KBM-7 (cell line): ENCODE data around the gene RAB11FIP3.
A peak's percentile ranks its signal among the peaks of the same experiment; 100 is the strongest.
"Not testable (repeated sequence)": the region's sequence is repeated elsewhere in the genome, so short reads cannot be mapped to it uniquely, and the experiment has no call there.

Experiments used
- DNase-seq: peaks from one replicate; pipeline ENCODE4 v3.0.0-alpha.2; 2015
- in situ Hi-C: fragments of 300-500 bp; cut with MboI; formaldehyde crosslinking; loops from 2 replicates; pipeline ENCODE4 v1.14.3; 2020; ENCODE audit warnings: low sequenced_read_pairs, low pct_unique_long_range_greater_than_20kb, mixed read lengths

RAB11FIP3 gene

GRCh38 chr16:425082-425718, at the start of gene RAB11FIP3:
Gene RAB11FIP3, plus strand, starts transcription at chr16:425649. Its CDS starts 358 bp downstream, at chr16:426007.
- DNase-seq: peak; percentile 93
- in situ Hi-C loops: no loop called here

GRCh38 chr16:375927-376816, 49.3 kb upstream of the RAB11FIP3 start:
- no peak for DNase-seq
- in situ Hi-C loops: no loop called here

- in situ Hi-C loops: no loop called here
- DNase-seq: no peak
Observed at GRCh38 chr16:376817-377418, 48.5 kb upstream of the RAB11FIP3 start.

- no peak for DNase-seq
- in situ Hi-C loops: no loop called here
Observed at GRCh38 chr16:377419-377951, 48.0 kb upstream of the RAB11FIP3 start.

- in situ Hi-C loops, DNase-seq: not testable (repeated sequence)
Observed at GRCh38 chr16:378113-378820, 47.2 kb upstream of the RAB11FIP3 start.

- in situ Hi-C loops: no loop called here
- DNase-seq: no peak
Observed at GRCh38 chr16:378821-379182, 46.6 kb upstream of the RAB11FIP3 start.

GRCh38 chr16:379183-379960, 46.1 kb upstream of the RAB11FIP3 start:
- in situ Hi-C loops: no loop called here
- DNase-seq: no peak

- in situ Hi-C loops: no loop called here
Observed at GRCh38 chr16:379961-380761, 45.3 kb upstream of the RAB11FIP3 start.

GRCh38 chr16:380762-381011, 44.8 kb upstream of the RAB11FIP3 start:
- in situ Hi-C loops: no loop called here
- DNase-seq: no peak

More at GRCh38 chr16:379961-380761, 45.3 kb upstream of the RAB11FIP3 start:
- DNase-seq: no peak

- DNase-seq: no peak
- in situ Hi-C loops: no loop called here
Observed at GRCh38 chr16:381012-381788, 44.2 kb upstream of the RAB11FIP3 start.

GRCh38 chr16:381789-382717, 43.4 kb upstream of the RAB11FIP3 start, which contains the start of gene PGAP6:
Gene PGAP6, minus strand, starts transcription at chr16:381978. Its CDS starts 157 bp downstream, at chr16:381821.
- no peak for DNase-seq
- in situ Hi-C loops: no loop called here

- no peak for DNase-seq
- in situ Hi-C loops: no loop called here
Observed at GRCh38 chr16:383326-384051, 42.0 kb upstream of the RAB11FIP3 start.

- no peak for DNase-seq
- in situ Hi-C loops: no loop called here
Observed at GRCh38 chr16:386641-387156, 38.8 kb upstream of the RAB11FIP3 start.

GRCh38 chr16:387761-388666, 37.4 kb upstream of the RAB11FIP3 start:
- in situ Hi-C loops: not testable (repeated sequence)

More at GRCh38 chr16:387761-388666, 37.4 kb upstream of the RAB11FIP3 start:
- not testable (repeated sequence) for DNase-seq
